ENCODE results near the gene NRBF2.

- no peak for TF ChIP-seq CTCF (IDR thresholded peaks at IDR 0.05; ENCODE audit: poor library complexity)
- TF ChIP-seq EZH2 (IDR thresholded peaks at IDR 0.05; ENCODE audit: borderline replicate concordance), result no peak
These were observed 38.8 kb downstream of the NRBF2 start for GRCh38 chr10:63171926-63172325.
